DOHH2 (cell line): Measurements from ENCODE around the gene ANTXR1.

ENCODE experiments used
- EZH2phosphoT487 ChIP-seq: fragments of 200-600 bp; sonication (generic); IDR thresholded peaks from 2 replicates; pipeline ENCODE4 v1.6.1; 2017; ENCODE audit warnings: borderline replicate concordance, mild to moderate bottlenecking, antibody characterized with exemption, low read length, moderate library complexity, mixed read lengths
- TF ChIP-seq, protein P1 (sequence below): fragments of 200-600 bp; sonication (generic); IDR thresholded peaks from one replicate; pipeline ENCODE4 v1.5.1; 2014; ENCODE audit warnings: antibody characterized with exemption, mild to moderate bottlenecking, low read depth, low read length; ENCODE audit not compliant: poor library complexity, severe bottlenecking

DNA sequence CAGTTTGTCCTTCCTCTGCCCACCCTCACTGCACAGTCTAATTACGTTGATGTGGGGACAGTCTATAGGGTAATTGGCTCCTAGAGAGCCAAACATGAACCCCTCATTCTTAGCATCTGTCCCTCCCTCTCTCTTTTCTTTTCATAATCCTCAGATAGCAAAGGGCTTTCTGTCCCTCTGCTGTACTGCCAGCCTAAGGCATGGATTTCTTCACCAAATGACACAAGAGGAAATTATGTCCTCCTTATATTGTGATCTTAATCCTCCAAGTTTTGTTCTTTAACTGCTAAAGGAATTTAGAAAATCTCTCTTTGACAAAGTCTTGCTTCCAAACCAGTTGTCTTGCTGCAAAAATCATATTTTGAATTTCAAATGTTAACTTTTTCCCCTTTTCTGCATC lies 18.5 kb downstream of the ANTXR1 start:
- TF ChIP-seq, protein P1, sequence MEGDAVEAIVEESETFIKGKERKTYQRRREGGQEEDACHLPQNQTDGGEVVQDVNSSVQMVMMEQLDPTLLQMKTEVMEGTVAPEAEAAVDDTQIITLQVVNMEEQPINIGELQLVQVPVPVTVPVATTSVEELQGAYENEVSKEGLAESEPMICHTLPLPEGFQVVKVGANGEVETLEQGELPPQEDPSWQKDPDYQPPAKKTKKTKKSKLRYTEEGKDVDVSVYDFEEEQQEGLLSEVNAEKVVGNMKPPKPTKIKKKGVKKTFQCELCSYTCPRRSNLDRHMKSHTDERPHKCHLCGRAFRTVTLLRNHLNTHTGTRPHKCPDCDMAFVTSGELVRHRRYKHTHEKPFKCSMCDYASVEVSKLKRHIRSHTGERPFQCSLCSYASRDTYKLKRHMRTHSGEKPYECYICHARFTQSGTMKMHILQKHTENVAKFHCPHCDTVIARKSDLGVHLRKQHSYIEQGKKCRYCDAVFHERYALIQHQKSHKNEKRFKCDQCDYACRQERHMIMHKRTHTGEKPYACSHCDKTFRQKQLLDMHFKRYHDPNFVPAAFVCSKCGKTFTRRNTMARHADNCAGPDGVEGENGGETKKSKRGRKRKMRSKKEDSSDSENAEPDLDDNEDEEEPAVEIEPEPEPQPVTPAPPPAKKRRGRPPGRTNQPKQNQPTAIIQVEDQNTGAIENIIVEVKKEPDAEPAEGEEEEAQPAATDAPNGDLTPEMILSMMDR, result no peak
- TF ChIP-seq EZH2phosphoT487, result no peak
